ENCODE results near the gene AHR. TPM values are rescaled to one million over a fixed set of nuclear protein-coding genes. Genes with fewer than 3 reads are reported as not detected.

AHR gene
- total RNA-seq, 1 experiment from 2014 or later, result 6.1 TPM

GRCh38 chr7:17374157-17374556 lies 75.7 kb downstream of the AHR start:
- Mint-ChIP-seq H3K36me3 (ENCODE audit: insufficient read depth in 1 of 3, low read depth in 3 of 3) (no peaks in the 10 kb centered on the region), H3K27ac (no peak overlapping the region), H3K4me1 (peaks cover 0 to 4% of the 10 kb centered on the region in 2 experiments; a peak in 1 of 4 replicates), H3K9me3 (no peaks in the 10 kb centered on the region), H3K27me3 (ENCODE audit: low read depth) (no peaks in the 10 kb centered on the region), H3K4me3 (no peak overlapping the region)
- Histone ChIP-seq H2AK5ac (ENCODE audit: insufficient read length, low read length) (no peak overlapping the region), H3T11ph (ENCODE audit: low read length) (no peak overlapping the region), H3K56ac (ENCODE audit: insufficient read length, low read depth, low read length) (no peak overlapping the region), H3K79me2 (ENCODE audit: insufficient read depth, low read length) (no peaks in the 10 kb centered on the region), H2BK120ac (ENCODE audit: low read depth, low read length, poor library complexity, severe bottlenecking) (no peak overlapping the region), H3K9me3 (ENCODE audit: control insufficient read depth, low read depth, low read length) (no peaks in the 10 kb centered on the region), H2AFZ (ENCODE audit: low read length) (no peak overlapping the region), H2BK20ac (ENCODE audit: low read depth, low read length, poor library complexity, severe bottlenecking) (no peak overlapping the region), H3K4me1 (ENCODE audit: insufficient read depth, low read length) (0 out of 2 replicates have a peak, but pooled peaks cover 2% of the 10 kb centered on the region), H3K27me3 (ENCODE audit: insufficient read depth, low read length) (no peaks in the 10 kb centered on the region), H3K4me2 (ENCODE audit: insufficient read depth, insufficient read length, low read length) (no peak overlapping the region), H4K8ac (replicated peaks; ENCODE audit: insufficient read length, low read depth, low read length) (no peak overlapping the region), H4K20me1 (ENCODE audit: control insufficient read depth, insufficient read depth, insufficient read length) (no peaks in the 10 kb centered on the region), H3K14ac (ENCODE audit: insufficient read depth, low read length) (no peak overlapping the region), H3K27ac (ENCODE audit: insufficient read length, low read depth, low read length) (no peak overlapping the region), H2BK5ac (ENCODE audit: insufficient read length, low read length) (no peak overlapping the region), H3K23me2 (ENCODE audit: insufficient read length, low read depth, low read length, poor library complexity, severe bottlenecking) (no peaks in the 10 kb centered on the region), H3K23ac (ENCODE audit: insufficient read length, low read depth, low read length) (no peak overlapping the region), H3K4ac (ENCODE audit: low read depth, low read length) (no peak overlapping the region), H3K18ac (ENCODE audit: insufficient read length, low read depth, low read length) (no peak overlapping the region), H3K79me1 (ENCODE audit: insufficient read depth, low read depth, low read length, poor library complexity, severe bottlenecking) (no peaks in the 10 kb centered on the region), H4K5ac (ENCODE audit: insufficient read length, low read depth, low read length) (no peak overlapping the region), H2BK12ac (ENCODE audit: insufficient read length, low read depth, low read length) (no peak overlapping the region), H2BK15ac (ENCODE audit: low read depth, low read length) (no peak overlapping the region), H4K91ac (ENCODE audit: insufficient read length, low read depth, low read length) (no peak overlapping the region), H3K9ac (ENCODE audit: extremely low read depth, insufficient read length, low read length) (no peak overlapping the region)
- no peak for DNase-seq
- no CpG with 5 or more reads among the region's 4 CpGs for WGBS (ENCODE audit: extremely low coverage, insufficient read length, low lambda C conversion rate)
- TF ChIP-seq, protein P1, sequence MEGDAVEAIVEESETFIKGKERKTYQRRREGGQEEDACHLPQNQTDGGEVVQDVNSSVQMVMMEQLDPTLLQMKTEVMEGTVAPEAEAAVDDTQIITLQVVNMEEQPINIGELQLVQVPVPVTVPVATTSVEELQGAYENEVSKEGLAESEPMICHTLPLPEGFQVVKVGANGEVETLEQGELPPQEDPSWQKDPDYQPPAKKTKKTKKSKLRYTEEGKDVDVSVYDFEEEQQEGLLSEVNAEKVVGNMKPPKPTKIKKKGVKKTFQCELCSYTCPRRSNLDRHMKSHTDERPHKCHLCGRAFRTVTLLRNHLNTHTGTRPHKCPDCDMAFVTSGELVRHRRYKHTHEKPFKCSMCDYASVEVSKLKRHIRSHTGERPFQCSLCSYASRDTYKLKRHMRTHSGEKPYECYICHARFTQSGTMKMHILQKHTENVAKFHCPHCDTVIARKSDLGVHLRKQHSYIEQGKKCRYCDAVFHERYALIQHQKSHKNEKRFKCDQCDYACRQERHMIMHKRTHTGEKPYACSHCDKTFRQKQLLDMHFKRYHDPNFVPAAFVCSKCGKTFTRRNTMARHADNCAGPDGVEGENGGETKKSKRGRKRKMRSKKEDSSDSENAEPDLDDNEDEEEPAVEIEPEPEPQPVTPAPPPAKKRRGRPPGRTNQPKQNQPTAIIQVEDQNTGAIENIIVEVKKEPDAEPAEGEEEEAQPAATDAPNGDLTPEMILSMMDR (conservative IDR thresholded peaks at IDR 0.05), result no peak

All from H9 (cell line).